GM18526 (cell line): Measurements from ENCODE around the gene GPRC5C.

ENCODE experiments used
- POLR2A ChIP-seq: IDR thresholded peaks from 3 replicates; pipeline ENCODE4 v1.6.1; 2011; ENCODE audit not compliant: insufficient read length; ENCODE audit errors: extremely low read depth

The GPRC5C gene

DNA sequence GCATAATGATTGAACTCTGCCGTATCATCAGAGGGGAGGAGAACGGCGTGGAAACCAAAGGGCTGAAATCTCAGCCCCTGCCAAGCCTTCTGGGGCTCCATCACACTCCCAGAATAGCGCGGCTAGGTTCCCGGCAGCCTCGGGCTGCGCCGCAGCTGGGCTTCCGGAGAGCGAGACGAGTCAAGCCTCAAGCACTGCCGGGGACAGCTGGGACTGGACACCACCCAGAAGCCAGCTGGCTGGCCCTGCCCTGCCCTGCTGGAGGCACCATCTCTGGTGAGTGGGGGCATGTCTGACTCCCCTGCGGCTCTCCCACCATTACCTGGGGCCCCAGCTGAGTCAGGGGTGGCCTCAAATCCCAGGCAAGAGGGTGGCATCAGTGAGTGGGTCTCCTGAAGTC lies 7.2 kb upstream of the GPRC5C start:
- TF ChIP-seq POLR2A = no peak

DNA sequence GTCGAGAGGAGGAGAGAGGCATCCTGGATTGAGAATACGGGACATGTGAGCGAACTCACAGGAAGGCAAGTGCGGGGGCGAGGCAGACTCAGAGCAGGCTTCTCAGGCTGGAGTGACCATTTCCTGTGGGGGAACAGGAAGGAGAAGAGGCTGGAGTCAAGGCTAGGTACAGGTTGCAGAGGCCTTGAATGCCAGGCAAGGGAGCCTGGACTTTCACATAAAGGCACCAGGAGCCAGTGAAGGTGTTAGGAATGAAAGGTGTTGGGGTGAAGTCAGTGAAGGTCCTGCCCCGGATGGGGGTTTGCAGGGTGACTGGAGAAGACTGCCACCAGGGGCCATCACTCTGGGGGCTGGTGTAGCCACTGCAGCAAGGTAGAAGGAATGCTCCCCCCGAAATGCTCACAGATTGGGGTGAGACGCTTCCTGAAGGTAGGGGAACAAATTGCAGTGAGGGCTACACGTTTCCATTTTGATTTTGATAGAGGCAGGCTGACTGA lies 5.3 kb upstream of the GPRC5C start:
- TF ChIP-seq POLR2A = no peak

- TF ChIP-seq POLR2A = no peak
Measured at GRCh38 chr17:74427048-74427762, 4.7 kb upstream of the GPRC5C start.

GRCh38 chr17:74427763-74428153 lies 4.1 kb upstream of the GPRC5C start:
- TF ChIP-seq POLR2A = no peak

DNA sequence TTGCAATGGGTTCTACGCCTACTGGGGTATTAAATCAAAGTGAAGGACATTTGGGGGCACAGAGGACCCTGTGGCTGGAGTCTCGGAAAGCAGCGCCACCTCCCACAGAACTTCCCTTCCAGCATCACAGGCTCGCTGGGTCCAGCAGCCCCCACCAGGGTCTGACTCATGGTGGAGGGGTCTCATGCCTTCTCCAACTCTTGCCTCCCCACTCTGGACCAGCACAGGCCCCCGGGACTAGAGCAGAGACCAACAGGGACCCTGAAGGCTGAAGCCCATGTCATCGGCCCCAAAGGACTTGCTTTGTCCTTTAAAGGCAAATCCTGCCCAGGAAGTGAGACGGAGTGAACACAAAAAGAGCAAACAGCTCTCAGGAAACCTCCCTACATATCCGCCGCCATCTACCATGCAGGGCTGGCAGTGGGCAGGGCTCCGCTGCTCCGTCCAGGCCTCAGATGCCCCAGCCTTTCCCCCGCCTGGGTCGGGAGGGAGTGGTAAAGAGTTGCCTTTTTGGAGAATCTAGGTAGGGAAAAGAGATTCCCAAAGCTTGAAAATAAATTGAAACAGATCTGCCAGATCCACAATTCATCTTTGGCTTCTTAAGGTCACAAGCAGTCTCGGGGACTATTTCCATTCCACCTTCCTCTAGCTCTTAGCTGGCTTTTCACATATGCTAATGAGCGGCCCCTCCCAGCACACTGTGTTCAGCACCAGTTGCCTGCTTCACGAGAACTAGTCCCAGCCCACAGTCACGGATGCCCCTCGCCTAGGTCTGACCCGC lies 2.1 kb upstream of the GPRC5C start:
- no peak for TF ChIP-seq POLR2A

- TF ChIP-seq POLR2A = no peak
Measured at GRCh38 chr17:74430385-74430705, 1.5 kb upstream of the GPRC5C start.

GRCh38 chr17:74430706-74431567 lies 951 bp upstream of the GPRC5C start:
- no peak for TF ChIP-seq POLR2A

DNA sequence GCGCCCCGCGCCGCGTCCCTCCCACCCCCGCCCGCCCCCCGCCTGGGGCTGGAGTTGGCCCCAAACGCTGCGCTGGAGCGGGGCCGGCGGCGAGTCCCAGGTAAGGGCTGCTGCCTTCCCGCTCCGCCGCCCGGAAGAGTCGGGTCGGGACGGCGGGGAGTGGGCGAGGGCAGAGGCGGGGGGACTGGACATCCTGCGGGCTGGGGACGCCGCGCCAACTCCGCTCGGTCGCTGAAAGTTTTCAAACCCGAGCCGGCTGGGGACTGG lies 469 bp downstream of the GPRC5C start:
- TF ChIP-seq POLR2A = no peak

DNA sequence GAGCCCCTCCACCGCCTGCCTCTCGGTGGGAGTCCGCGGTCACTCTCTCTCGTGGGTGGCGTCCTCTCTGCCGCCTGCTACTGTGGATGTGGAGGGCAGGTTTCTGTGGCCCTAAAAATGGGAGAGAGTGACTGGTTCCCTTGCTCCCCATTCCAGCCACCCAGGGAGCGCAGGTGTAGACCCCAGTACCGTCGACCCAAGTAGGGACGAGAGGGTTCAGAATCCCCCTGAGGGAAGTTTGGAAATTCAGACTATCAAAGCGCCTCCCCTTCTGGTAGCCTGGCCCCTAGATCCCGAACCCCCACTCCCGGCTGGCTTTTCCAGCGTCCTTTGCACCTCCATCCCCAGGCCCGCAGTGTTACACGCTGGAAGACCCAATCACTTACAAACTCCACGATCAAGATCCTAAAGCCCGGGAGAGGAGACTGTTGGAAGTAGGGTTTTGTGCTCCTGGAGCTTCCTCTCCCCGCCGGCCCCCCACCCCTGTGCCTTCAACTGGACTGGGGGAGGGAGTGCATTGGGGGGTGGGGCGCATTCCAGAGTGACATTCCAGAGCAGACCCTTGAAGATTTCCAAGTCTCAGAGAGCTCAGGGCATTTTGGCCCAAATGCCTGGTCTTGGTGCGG lies 991 bp downstream of the GPRC5C start:
- no peak for TF ChIP-seq POLR2A

GRCh38 chr17:74433421-74434121 lies 1.7 kb downstream of the GPRC5C start:
- no peak for TF ChIP-seq POLR2A

DNA sequence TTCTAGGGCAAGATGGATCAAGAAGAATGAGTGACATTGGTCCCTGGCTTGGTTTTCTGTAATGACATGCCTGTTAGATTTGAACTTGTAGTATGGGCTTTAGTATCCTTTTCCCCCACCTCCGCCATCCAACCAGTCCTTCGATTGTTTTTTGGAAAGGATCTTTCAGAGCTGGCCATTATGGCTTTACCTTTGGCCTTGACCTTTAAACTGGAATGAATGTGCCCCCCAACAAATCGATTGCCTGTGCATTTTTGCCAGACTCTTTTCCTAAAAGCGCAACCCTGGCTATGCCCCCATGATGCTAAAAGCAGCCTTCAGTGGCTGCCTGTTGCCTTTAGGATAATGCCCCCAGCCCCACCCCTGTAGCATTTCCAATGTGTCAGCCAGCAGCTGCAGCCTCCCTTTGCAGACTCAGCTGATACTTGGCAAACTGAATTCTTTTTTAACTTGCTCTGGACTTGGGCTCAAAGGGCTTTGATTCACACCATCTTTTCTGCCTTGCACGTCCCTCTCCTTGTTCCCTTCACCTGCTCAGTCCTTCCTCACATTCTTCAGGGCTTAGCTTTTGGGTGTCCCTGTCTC lies 4.0 kb downstream of the GPRC5C start:
- TF ChIP-seq POLR2A = no peak

GRCh38 chr17:74437702-74438101 lies 5.8 kb downstream of the GPRC5C start:
- no peak for TF ChIP-seq POLR2A

GRCh38 chr17:74439691-74440567 lies 8.0 kb downstream of the GPRC5C start:
- TF ChIP-seq POLR2A = no peak

DNA sequence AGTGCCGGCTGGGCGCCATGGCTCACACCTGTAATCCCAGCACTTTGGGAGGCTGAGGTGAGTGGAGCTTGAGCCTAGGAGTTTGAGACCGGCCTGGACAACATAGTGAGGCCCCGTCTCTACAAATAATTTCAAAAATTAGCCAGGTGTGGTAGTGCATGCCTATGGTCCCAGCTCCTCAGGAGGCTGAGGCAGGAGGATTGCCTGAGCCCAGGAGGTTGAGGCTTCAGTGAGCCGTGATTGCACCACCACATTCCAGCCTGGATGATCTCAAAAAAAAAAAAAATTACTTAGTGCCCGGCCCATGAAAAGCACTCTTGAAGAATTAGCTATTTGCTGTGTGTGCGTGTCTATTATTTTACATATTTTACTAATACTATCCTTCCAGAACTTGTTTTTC lies 9.6 kb downstream of the GPRC5C start:
- TF ChIP-seq POLR2A = no peak

- TF ChIP-seq POLR2A = no peak
Measured at GRCh38 chr17:74442291-74442669, 10.4 kb downstream of the GPRC5C start.
